GM12878 (cell line): ENCODE data around the gene DMP1. TPM values are rescaled to one million over a fixed set of nuclear protein-coding genes. Genes with fewer than 3 reads are reported as not detected.

Experiments used
- ATAC-seq: fragments of 200-7000 bp; cut with Tn5 transposase; 3 replicates; pipeline ENCODE4 v1.9.1; 2020; ENCODE audit warnings: mild to moderate bottlenecking, moderate library complexity
- BruUV-seq: library from RNA; stranded (reverse); fragments of 400-500 nt; replicated peaks from 2 replicates; lab custom pipeline; 2021; lab: Mats Ljungman, UMichigan
- CTCF ChIA-PET: fragments of 300-600 bp; sonication (Branson Sonifier 250); formaldehyde crosslinking; extraction: SDS; loops from one replicate; lab custom pipeline; 2021; ENCODE audit warnings: inconsistent platforms; lab: Yijun Ruan, JAX
- POLR2A ChIA-PET: fragments of 350-600 bp; formaldehyde crosslinking; extraction: SDS; loops from one replicate; lab custom pipeline; 2021; ENCODE audit warnings: inconsistent platforms; lab: Charles Lee
- RAD21 ChIA-PET: fragments of 300-600 bp; sonication (Branson Sonifier 250); formaldehyde crosslinking; loops from one replicate; lab custom pipeline; 2023; ENCODE audit warnings: antibody characterized with exemption; ENCODE audit not compliant: unreplicated experiment; lab: Charles Lee
- SMC1A ChIA-PET: fragments of 300-600 bp; sonication (Branson Sonifier 250); formaldehyde crosslinking; loops from one replicate; lab custom pipeline; 2023; ENCODE audit not compliant: unreplicated experiment, uncharacterized antibody; lab: Charles Lee
- DNase-seq: peaks from one replicate; pipeline ENCODE4 v3.0.0-alpha.2; 2011; ENCODE audit warnings: low read depth, low spot score
- FAIRE-seq: peaks from 3 replicates; lab custom pipeline; 2011; peaks lifted over from hg19 to GRCh38; lab: Jason Lieb, UNC
- H2AFZ ChIP-seq: 2 replicates; pipeline ENCODE4 v1.6.0; 2011; ENCODE audit warnings: low read depth, low read length, control low read depth; ENCODE audit not compliant: control insufficient read depth
- H3K27ac ChIP-seq: 2 replicates; pipeline ENCODE4 v1.5.1; 2011; ENCODE audit warnings: control low read depth; ENCODE audit not compliant: control insufficient read depth, insufficient read depth
- H3K27me3 ChIP-seq, 2 experiments: replicated peaks in 1 of 2; 2 replicates each; pipeline versions ENCODE4 v1.6.0 to v1.6.1; 2011; ENCODE audit warnings: low read length in 1 of 2; ENCODE audit not compliant: control insufficient read depth in 2 of 2, insufficient read depth in 2 of 2
- H3K36me3 ChIP-seq, 2 experiments: 2 replicates each; pipeline ENCODE4 v1.5.1; 2011; ENCODE audit warnings: low read length in 1 of 2; ENCODE audit not compliant: control insufficient read depth in 2 of 2, insufficient read depth in 2 of 2
- H3K4me1 ChIP-seq: 2 replicates; pipeline ENCODE4 v1.6.1; 2011; ENCODE audit warnings: mild to moderate bottlenecking, low read length, moderate library complexity, mixed read lengths; ENCODE audit not compliant: control insufficient read depth, insufficient read depth
- H3K4me2 ChIP-seq: 2 replicates; pipeline ENCODE4 v1.6.0; 2011; ENCODE audit warnings: control low read depth; ENCODE audit not compliant: control insufficient read depth, insufficient read depth
- H3K4me3 ChIP-seq: fragments of 200-600 bp; sonication (generic); 2 replicates; pipeline ENCODE4 v1.5.1; 2016
- H3K79me2 ChIP-seq: 2 replicates; pipeline ENCODE4 v1.6.0; 2011; ENCODE audit warnings: low read length; ENCODE audit not compliant: control insufficient read depth, insufficient read depth
- H3K9ac ChIP-seq: 2 replicates; pipeline ENCODE4 v1.8.0; 2011; ENCODE audit warnings: low read length, control low read depth, mixed read lengths; ENCODE audit not compliant: control insufficient read depth, insufficient read depth
- H3K9me3 ChIP-seq: replicated peaks from 3 replicates; pipeline ENCODE4 v1.5.1; 2011; ENCODE audit warnings: mild to moderate bottlenecking, low read length; ENCODE audit not compliant: control insufficient read depth, insufficient read depth
- H4K20me1 ChIP-seq: 2 replicates; pipeline ENCODE4 v1.6.0; 2011; ENCODE audit not compliant: control insufficient read depth, insufficient read depth
- BHLHE40 ChIP-seq, 2 experiments: fragments of 450-650 bp in 1 of 2; IDR thresholded peaks; 2 replicates each; pipeline ENCODE4 v1.6.1; 2011 to 2017; ENCODE audit warnings: low read depth in 2 of 2, borderline replicate concordance in 1 of 2, improper control_type of control experiment in 1 of 2, low read length in 1 of 2, mild to moderate bottlenecking in 1 of 2
- CHD4 ChIP-seq: fragments of 200-600 bp; sonication (generic); IDR thresholded peaks from 2 replicates; pipeline ENCODE4 v1.6.1; 2016; ENCODE audit warnings: mild to moderate bottlenecking
- EED ChIP-seq: sonication (generic); IDR thresholded peaks from 2 replicates; pipeline ENCODE4 v1.6.1; 2016; ENCODE audit warnings: antibody characterized with exemption, low read depth
- HCFC1 ChIP-seq: fragments of 150-350 bp; IDR thresholded peaks from 2 replicates; pipeline ENCODE4 v1.6.1; 2014; ENCODE audit warnings: low read length
- PAX5 ChIP-seq: IDR thresholded peaks from 2 replicates; pipeline ENCODE4 v1.6.1; 2011; ENCODE audit warnings: low read depth, low read length, borderline replicate concordance
- POLR2AphosphoS2 ChIP-seq: IDR thresholded peaks from 2 replicates; pipeline ENCODE4 v1.6.1; 2011; ENCODE audit warnings: low read depth, mild to moderate bottlenecking, low read length, improper control_type of control experiment, moderate library complexity
- SMAD1 ChIP-seq: fragments of 450-650 bp; IDR thresholded peaks from 2 replicates; pipeline ENCODE4 v1.6.1; 2018; ENCODE audit warnings: mild to moderate bottlenecking, low read depth; ENCODE audit not compliant: partially characterized antibody
- SMAD5 ChIP-seq: IDR thresholded peaks from 2 replicates; pipeline ENCODE4 v1.6.1; 2016; ENCODE audit warnings: antibody characterized with exemption, low read depth
- SPI1 ChIP-seq: IDR thresholded peaks from 2 replicates; pipeline ENCODE4 v1.6.1; 2011; ENCODE audit warnings: low read depth, mild to moderate bottlenecking, low read length, moderate library complexity, borderline replicate concordance; ENCODE audit not compliant: insufficient read depth
- ZNF274 ChIP-seq: IDR thresholded peaks from one replicate; pipeline ENCODE4 v1.8.0; 2011; ENCODE audit not compliant: insufficient read length, insufficient read depth
- ZSCAN29 ChIP-seq: fragments of 450-650 bp; IDR thresholded peaks from 2 replicates; pipeline ENCODE4 v1.6.1; 2017; ENCODE audit warnings: mild to moderate bottlenecking, moderate library complexity
- WGBS: methylation state at CpG from one replicate; pipeline ENCODE4 v1.1.6; 2016; ENCODE audit warnings: low lambda C conversion rate; ENCODE audit not compliant: insufficient replicate concordance, insufficient coverage; ENCODE audit errors: missing lambda C conversion rate; 5-methylcytosine and 5-hydroxymethylcytosine counted together
- in situ Hi-C: fragments of 300-500 bp; cut with MboI; formaldehyde crosslinking; loops from 9 replicates; pipeline ENCODE4 v1.14.3; 2018; ENCODE audit warnings: mixed read lengths
- intact Hi-C: fragments of 100-400 bp; cut with micrococcal nuclease; formaldehyde crosslinking; loops from one replicate; pipeline ENCODE4 v1.14.2; 2022; ENCODE audit not compliant: unreplicated experiment
- polyA plus RNA-seq, 11 experiments: library from polyadenylated mRNA; depleted of rRNA in 4 of 11; unstranded in 6 of 11; stranded (reverse) in 5 of 11; fragments of >200 nt; fragmentation: Nextera tagmentation in 4 of 11; fragmentation: Illumina TruSeq in 1 of 11; extraction: Ambion mirVana in 4 of 11; extraction: Trizol in 1 of 11; gene quantifications; 1 replicate in 1 of 11; 2 replicates in 10 of 11; pipeline versions ENCODE4 v1.2.1 to v1.2.3, GENCODE V29; 2011 to 2016; ENCODE audit warnings: inconsistent platforms in 2 of 11, missing spikeins in 2 of 11, low read depth in 1 of 11
- total RNA-seq, 4 experiments: library from RNA; depleted of rRNA in 3 of 4; stranded (reverse); fragments of >200 nt in 3 of 4; fragmentation: Illumina TruSeq in 1 of 4; extraction: Trizol in 1 of 4; gene quantifications; 2 replicates each; pipeline versions ENCODE4 v1.2.1 to v1.2.3, GENCODE V29; 2013 to 2021
- TF ChIP-seq, protein P1 (sequence below): fragments of 450-650 bp; IDR thresholded peaks from 2 replicates; pipeline ENCODE4 v1.6.1; 2018; ENCODE audit warnings: borderline replicate concordance, mild to moderate bottlenecking; ENCODE audit not compliant: partially characterized antibody
- TF ChIP-seq, protein P2 (sequence below): IDR thresholded peaks from 2 replicates; pipeline ENCODE4 v1.6.1; 2012; ENCODE audit warnings: improper control_type of control experiment, low read depth, low read length; ENCODE audit not compliant: insufficient replicate concordance

Gene DMP1
- total and polyA plus RNA-seq, 10 of the 15 experiments (the other 5 are each of a cell fraction or from before 2014, with no cell fraction given) = not detected

DNA sequence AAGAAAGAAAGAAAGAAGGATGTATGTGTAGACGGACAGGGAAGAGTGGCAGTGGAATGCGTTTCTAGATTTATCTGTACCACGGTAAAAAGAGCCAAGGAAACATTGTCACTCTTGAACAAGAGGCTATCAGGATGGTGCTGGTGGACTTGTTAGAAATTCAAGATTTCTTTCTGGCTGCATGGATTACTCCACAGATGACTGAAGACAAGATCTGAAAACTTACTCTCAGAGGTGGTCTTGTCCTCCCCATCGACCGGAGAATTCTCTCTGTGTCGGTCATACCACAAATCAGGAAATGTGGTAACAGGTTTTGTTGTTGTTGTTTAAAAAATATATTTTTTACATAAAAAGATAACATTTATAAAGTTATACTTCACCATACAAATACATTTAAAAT is 30.0 kb upstream of the DMP1 start:
- intact Hi-C loops = no loop called here
- RAD21 ChIA-PET = no interaction called here
- SMC1A ChIA-PET = no interaction called here
- no peak overlapping the region for H3K9ac ChIP-seq
- BruUV-seq = no TSS peak
- H3K79me2 ChIP-seq = no peaks in the 10 kb centered on the region
- H3K4me2 ChIP-seq = no peak overlapping the region
- H3K36me3 ChIP-seq = no peaks in the 10 kb centered on the region
- H4K20me1 ChIP-seq = no peaks in the 10 kb centered on the region
- H3K4me1 ChIP-seq = no peaks in the 10 kb centered on the region
- CTCF ChIA-PET = no interaction called here
- no peak for TF ChIP-seq BHLHE40 (IDR thresholded peaks at IDR 0.05; ENCODE audit: borderline replicate concordance in 1 of 2, low read depth in 2 of 2, low read length in 1 of 2)
- no peak for TF ChIP-seq HCFC1
- no peak for TF ChIP-seq SPI1
- TF ChIP-seq, protein P1, sequence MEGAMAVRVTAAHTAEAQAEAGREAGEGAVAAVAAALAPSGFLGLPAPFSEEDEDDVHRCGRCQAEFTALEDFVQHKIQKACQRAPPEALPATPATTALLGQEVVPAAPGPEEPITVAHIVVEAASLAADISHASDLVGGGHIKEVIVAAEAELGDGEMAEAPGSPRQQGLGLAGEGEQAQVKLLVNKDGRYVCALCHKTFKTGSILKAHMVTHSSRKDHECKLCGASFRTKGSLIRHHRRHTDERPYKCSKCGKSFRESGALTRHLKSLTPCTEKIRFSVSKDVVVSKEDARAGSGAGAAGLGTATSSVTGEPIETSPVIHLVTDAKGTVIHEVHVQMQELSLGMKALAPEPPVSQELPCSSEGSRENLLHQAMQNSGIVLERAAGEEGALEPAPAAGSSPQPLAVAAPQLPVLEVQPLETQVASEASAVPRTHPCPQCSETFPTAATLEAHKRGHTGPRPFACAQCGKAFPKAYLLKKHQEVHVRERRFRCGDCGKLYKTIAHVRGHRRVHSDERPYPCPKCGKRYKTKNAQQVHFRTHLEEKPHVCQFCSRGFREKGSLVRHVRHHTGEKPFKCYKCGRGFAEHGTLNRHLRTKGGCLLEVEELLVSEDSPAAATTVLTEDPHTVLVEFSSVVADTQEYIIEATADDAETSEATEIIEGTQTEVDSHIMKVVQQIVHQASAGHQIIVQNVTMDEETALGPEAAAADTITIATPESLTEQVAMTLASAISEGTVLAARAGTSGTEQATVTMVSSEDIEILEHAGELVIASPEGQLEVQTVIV = no peak
- no peak for TF ChIP-seq PAX5
- TF ChIP-seq, protein P2, sequence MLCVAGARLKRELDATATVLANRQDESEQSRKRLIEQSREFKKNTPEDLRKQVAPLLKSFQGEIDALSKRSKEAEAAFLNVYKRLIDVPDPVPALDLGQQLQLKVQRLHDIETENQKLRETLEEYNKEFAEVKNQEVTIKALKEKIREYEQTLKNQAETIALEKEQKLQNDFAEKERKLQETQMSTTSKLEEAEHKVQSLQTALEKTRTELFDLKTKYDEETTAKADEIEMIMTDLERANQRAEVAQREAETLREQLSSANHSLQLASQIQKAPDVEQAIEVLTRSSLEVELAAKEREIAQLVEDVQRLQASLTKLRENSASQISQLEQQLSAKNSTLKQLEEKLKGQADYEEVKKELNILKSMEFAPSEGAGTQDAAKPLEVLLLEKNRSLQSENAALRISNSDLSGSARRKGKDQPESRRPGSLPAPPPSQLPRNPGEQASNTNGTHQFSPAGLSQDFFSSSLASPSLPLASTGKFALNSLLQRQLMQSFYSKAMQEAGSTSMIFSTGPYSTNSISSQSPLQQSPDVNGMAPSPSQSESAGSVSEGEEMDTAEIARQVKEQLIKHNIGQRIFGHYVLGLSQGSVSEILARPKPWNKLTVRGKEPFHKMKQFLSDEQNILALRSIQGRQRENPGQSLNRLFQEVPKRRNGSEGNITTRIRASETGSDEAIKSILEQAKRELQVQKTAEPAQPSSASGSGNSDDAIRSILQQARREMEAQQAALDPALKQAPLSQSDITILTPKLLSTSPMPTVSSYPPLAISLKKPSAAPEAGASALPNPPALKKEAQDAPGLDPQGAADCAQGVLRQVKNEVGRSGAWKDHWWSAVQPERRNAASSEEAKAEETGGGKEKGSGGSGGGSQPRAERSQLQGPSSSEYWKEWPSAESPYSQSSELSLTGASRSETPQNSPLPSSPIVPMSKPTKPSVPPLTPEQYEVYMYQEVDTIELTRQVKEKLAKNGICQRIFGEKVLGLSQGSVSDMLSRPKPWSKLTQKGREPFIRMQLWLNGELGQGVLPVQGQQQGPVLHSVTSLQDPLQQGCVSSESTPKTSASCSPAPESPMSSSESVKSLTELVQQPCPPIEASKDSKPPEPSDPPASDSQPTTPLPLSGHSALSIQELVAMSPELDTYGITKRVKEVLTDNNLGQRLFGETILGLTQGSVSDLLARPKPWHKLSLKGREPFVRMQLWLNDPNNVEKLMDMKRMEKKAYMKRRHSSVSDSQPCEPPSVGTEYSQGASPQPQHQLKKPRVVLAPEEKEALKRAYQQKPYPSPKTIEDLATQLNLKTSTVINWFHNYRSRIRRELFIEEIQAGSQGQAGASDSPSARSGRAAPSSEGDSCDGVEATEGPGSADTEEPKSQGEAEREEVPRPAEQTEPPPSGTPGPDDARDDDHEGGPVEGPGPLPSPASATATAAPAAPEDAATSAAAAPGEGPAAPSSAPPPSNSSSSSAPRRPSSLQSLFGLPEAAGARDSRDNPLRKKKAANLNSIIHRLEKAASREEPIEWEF = no peak
- TF ChIP-seq POLR2AphosphoS2 = no peak
- no peak for TF ChIP-seq ZNF274
- TF ChIP-seq SMAD5 = no peak
- no peak for TF ChIP-seq EED
- TF ChIP-seq CHD4 = no peak
- no peak for TF ChIP-seq ZSCAN29
- no peak for TF ChIP-seq SMAD1
- no peaks in the 10 kb centered on the region for H3K9me3 ChIP-seq
- no peaks in the 10 kb centered on the region for H3K27me3 ChIP-seq
- no peak overlapping the region for H2AFZ ChIP-seq
- FAIRE-seq = no peak
- DNase-seq = no peak
- POLR2A ChIA-PET = no interaction called here
- 62% methylated on average over 6 of the region's 6 CpGs for WGBS
- H3K27ac ChIP-seq = no peak overlapping the region
- no peak overlapping the region for H3K4me3 ChIP-seq
- in situ Hi-C loops = no loop called here
- no peak for ATAC-seq
